ENCODE results near the gene TMEM176B.

Gene TMEM176B

DNA sequence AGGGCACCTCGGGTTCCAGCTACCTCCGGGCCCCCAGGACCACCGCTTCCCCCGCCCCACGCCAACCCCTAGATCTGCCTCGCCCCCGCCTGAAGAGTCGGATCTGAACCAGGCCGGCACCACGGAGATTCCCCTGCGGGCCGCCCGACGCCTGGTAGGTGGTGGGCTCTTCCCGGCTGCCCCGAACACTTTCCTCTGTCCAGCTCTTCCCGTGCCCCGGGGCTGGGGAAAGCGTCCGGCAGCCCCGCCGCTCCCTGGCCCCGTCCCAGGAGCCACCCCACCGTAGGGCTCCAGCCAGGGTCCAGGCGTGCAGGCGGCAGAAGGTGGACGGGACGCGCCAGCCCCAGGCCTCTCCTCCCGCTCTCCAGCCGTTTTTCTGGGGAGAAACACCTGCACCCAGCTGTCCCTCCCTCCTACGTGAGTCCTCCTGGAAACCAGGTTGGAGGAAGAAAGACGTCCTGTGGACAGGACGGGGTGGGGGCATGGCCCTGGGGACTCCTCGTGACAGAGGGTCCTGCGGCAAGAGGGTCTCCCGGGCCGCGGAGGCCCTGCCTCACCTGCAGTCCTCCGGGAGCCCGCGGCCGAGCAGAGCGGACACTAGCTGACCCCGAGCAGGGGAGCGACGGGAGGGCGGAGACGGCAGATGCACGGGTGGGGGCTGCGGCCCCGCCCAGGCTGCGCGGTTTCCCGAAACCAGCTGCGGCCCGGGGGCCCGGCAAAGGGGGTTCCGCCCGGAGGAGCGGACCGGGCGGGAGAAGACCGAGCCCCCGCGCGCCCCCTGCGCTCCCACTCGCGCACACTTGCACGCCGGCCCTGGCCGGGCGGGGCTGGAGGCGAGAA lies at the start of gene TMEM176B:
Gene TMEM176B (minus strand): TSS at position 624 of the 840 bp plus-strand sequence. CDS start 3,795 bp downstream, outside the sequence.
- TF ChIP-seq, protein P1, sequence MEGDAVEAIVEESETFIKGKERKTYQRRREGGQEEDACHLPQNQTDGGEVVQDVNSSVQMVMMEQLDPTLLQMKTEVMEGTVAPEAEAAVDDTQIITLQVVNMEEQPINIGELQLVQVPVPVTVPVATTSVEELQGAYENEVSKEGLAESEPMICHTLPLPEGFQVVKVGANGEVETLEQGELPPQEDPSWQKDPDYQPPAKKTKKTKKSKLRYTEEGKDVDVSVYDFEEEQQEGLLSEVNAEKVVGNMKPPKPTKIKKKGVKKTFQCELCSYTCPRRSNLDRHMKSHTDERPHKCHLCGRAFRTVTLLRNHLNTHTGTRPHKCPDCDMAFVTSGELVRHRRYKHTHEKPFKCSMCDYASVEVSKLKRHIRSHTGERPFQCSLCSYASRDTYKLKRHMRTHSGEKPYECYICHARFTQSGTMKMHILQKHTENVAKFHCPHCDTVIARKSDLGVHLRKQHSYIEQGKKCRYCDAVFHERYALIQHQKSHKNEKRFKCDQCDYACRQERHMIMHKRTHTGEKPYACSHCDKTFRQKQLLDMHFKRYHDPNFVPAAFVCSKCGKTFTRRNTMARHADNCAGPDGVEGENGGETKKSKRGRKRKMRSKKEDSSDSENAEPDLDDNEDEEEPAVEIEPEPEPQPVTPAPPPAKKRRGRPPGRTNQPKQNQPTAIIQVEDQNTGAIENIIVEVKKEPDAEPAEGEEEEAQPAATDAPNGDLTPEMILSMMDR (IDR thresholded peaks at IDR 0.05; ENCODE audit: low read depth, low read length) = no peak
- TF ChIP-seq EZH2phosphoT487 (IDR thresholded peaks at IDR 0.05; ENCODE audit: low read depth) = no peak
- Histone ChIP-seq H4K20me1 (ENCODE audit: insufficient read depth, low read length) (no peaks in the 10 kb centered on the region), H3K79me2 (ENCODE audit: low read length) (no peaks in the 10 kb centered on the region), H3K27ac (ENCODE audit: low read length) (no peak within 1 kb of the TSS), H3K9ac (ENCODE audit: low read length) (no peak within 1 kb of the TSS), H3K4me1 (ENCODE audit: low read length) (no peaks in the 10 kb centered on the region), H3K9me3 (ENCODE audit: insufficient read depth, low read length) (no peaks in the 10 kb centered on the region), H2AFZ (ENCODE audit: low read depth, low read length) (no peak within 1 kb of the TSS), H3K27me3 (ENCODE audit: low read depth, low read length) (no peaks in the 10 kb centered on the region), H3K4me2 (ENCODE audit: low read length) (no peak within 1 kb of the TSS), H3K36me3 (replicated peaks; ENCODE audit: low read depth, low read length) (no peaks in the 10 kb centered on the region), H3K4me3 (ENCODE audit: low read length) (no peak within 1 kb of the TSS)

DNA sequence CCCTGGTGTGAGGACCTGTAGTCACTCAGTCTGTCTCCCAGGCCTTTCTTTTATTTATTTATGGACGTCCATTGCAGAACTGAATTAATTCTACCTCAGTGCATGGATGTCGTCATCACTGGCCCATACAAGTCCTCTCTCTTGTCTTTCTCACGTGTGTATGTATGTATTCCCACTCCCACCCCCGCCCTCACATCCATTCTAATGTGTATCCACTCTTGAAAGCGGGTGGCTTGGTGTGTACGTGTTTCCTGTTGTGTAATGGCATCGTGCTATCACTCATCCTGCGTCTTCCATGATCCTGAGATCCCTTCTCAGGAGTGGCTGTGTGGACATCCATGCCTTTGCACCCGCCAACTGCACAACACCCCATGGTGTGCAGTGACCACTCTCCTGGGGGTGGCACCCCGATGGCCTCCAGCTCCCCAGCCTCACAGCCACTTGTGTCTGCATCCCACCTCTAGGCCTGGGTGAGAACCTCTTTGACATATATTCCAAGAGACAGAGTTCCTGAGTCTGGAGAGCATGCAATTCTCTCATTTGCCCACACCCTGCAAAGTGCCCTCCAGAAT lies 49.1 kb upstream of the TMEM176B start:
- Histone ChIP-seq H3K27ac (ENCODE audit: low read length) (no peak overlapping the region), H3K9me3 (ENCODE audit: insufficient read depth, low read length) (no peaks in the 10 kb centered on the region), H3K4me1 (ENCODE audit: low read length) (peaks cover 6% of the 10 kb centered on the region; the same call in 1 of the 2 replicates), H3K4me2 (ENCODE audit: low read length) (no peak overlapping the region), H3K9ac (ENCODE audit: low read length) (no peak overlapping the region), H4K20me1 (ENCODE audit: insufficient read depth, low read length) (no peaks in the 10 kb centered on the region), H3K36me3 (replicated peaks; ENCODE audit: low read depth, low read length) (no peaks in the 10 kb centered on the region), H3K4me3 (ENCODE audit: low read length) (no peak overlapping the region), H3K27me3 (ENCODE audit: low read depth, low read length) (peaks cover 5% of the 10 kb centered on the region; the same call in 1 of the 2 replicates), H2AFZ (ENCODE audit: low read depth, low read length) (no peak overlapping the region), H3K79me2 (ENCODE audit: low read length) (no peaks in the 10 kb centered on the region)
- TF ChIP-seq EZH2phosphoT487 (IDR thresholded peaks at IDR 0.05; ENCODE audit: low read depth) = no peak
- TF ChIP-seq, protein P1 (IDR thresholded peaks at IDR 0.05; ENCODE audit: low read depth, low read length) = no peak

DNA sequence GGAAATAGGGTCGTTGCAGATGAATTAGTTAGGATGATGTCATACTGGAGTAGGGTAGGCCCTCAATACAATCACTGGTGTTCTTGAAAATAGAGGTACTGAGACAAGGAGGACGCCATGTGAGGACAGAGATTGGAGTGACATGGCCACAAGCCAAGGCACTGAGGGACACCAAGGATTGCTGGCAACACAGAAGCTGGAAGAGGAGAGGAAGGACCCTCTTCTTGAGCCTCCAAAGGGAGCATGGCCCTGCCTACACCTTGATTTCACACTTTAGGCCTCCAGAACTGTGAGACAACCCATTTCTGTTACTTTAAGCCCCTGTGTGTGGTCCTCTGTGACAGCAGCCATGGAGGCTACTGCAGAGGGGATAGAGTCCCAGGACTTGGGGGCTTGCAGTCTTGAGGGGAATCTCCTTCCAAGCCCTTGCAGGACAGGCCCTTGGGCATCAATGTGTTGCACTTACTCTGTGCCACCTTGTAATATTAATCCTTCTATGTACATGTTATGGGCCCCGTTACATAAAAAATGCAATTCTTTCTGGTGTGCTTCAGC lies 48.5 kb upstream of the TMEM176B start:
- Histone ChIP-seq H3K9me3 (ENCODE audit: insufficient read depth, low read length) (no peaks in the 10 kb centered on the region), H4K20me1 (ENCODE audit: insufficient read depth, low read length) (no peaks in the 10 kb centered on the region), H2AFZ (ENCODE audit: low read depth, low read length) (no peak overlapping the region), H3K9ac (ENCODE audit: low read length) (no peak overlapping the region), H3K4me2 (ENCODE audit: low read length) (no peak overlapping the region), H3K4me1 (ENCODE audit: low read length) (peaks cover 6% of the 10 kb centered on the region; the same call in 1 of the 2 replicates), H3K4me3 (ENCODE audit: low read length) (no peak overlapping the region), H3K79me2 (ENCODE audit: low read length) (no peaks in the 10 kb centered on the region), H3K27me3 (ENCODE audit: low read depth, low read length) (peaks cover 5% of the 10 kb centered on the region; the same call in 1 of the 2 replicates), H3K27ac (ENCODE audit: low read length) (no peak overlapping the region), H3K36me3 (replicated peaks; ENCODE audit: low read depth, low read length) (no peaks in the 10 kb centered on the region)
- TF ChIP-seq EZH2phosphoT487 (IDR thresholded peaks at IDR 0.05; ENCODE audit: low read depth) = no peak
- TF ChIP-seq, protein P1 (IDR thresholded peaks at IDR 0.05; ENCODE audit: low read depth, low read length) = no peak

DNA sequence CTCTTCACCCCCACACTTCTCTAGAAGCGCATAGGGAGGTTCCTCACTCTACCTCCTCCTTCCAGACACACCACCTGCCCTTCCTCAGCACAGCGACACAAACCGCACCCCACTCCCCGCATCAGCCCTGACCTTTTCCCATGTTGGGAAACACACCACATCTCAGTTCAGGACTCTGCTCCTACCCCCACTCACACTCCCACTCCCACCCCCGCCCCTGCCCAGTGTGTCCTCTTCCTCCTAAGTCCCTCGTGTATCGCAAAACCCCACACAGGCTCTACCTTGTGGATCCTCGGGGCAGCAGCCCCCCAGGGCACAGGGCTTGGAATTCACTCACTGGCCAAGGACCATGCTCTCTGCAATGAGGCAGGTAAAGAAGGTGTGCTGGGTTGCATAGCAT lies 47.9 kb upstream of the TMEM176B start:
- Histone ChIP-seq H3K9ac (ENCODE audit: low read length) (no peak overlapping the region), H3K27ac (ENCODE audit: low read length) (no peak overlapping the region), H3K9me3 (ENCODE audit: insufficient read depth, low read length) (no peaks in the 10 kb centered on the region), H3K4me1 (ENCODE audit: low read length) (peaks cover 6% of the 10 kb centered on the region; the same call in 1 of the 2 replicates), H3K79me2 (ENCODE audit: low read length) (no peaks in the 10 kb centered on the region), H3K36me3 (replicated peaks; ENCODE audit: low read depth, low read length) (no peaks in the 10 kb centered on the region), H2AFZ (ENCODE audit: low read depth, low read length) (no peak overlapping the region), H3K27me3 (ENCODE audit: low read depth, low read length) (peaks cover 5% of the 10 kb centered on the region; the same call in 1 of the 2 replicates), H4K20me1 (ENCODE audit: insufficient read depth, low read length) (no peaks in the 10 kb centered on the region), H3K4me3 (ENCODE audit: low read length) (no peak overlapping the region), H3K4me2 (ENCODE audit: low read length) (no peak overlapping the region)
- TF ChIP-seq EZH2phosphoT487 (IDR thresholded peaks at IDR 0.05; ENCODE audit: low read depth) = no peak
- TF ChIP-seq, protein P1 (IDR thresholded peaks at IDR 0.05; ENCODE audit: low read depth, low read length) = no peak
